A673 (cell line): ENCODE measurements around the gene CST5.

Experiments
- CTCF ChIP-seq: fragments of 300-800, 200-600 bp; sonication (generic); conservative IDR thresholded peaks from 2 replicates; pipeline ENCODE4 v1.5.1; 2017; ENCODE audit warnings: low read depth, mild to moderate bottlenecking, antibody characterized with exemption, low read length, moderate library complexity, mixed read lengths
- EZH2 ChIP-seq: fragments of 200-600 bp; sonication (generic); IDR thresholded peaks from 2 replicates; pipeline ENCODE4 v1.6.1; 2017; ENCODE audit warnings: borderline replicate concordance, low read depth, mild to moderate bottlenecking, mixed read lengths, antibody characterized with exemption, low read length; ENCODE audit not compliant: poor library complexity, severe bottlenecking

- no peak for TF ChIP-seq EZH2
- TF ChIP-seq CTCF, result no peak
These were observed 761 bp downstream of the CST5 start for GRCh38 chr20:23878787-23879186.
